ENCODE results near the gene FASTK. TPM values are rescaled to one million over a fixed set of nuclear protein-coding genes. Genes with fewer than 3 reads are reported as not detected.

FASTK gene
- total RNA-seq, 4 donors from 2014 or later = 121 to 241 (median 144) TPM

GRCh38 chr7:151120896-151121295 lies 40.3 kb upstream of the FASTK start:
- in situ Hi-C loops (cut with MboI; ENCODE audit: low pct_ligation_motif_present in 1 of 4, low pct_unique_long_range_greater_than_20kb in 1 of 4, low sequenced_read_pairs in 3 of 4) = loop anchor here in 1 of 4 donors (10.0 kb wide), 1 partner anchor 54 kb away; no protein-coding TSS in a partner anchor
- no peaks in the 10 kb centered on the region for H3K9me3 ChIP-seq
- no peak overlapping the region for H3K27ac ChIP-seq
- H3K4me1 ChIP-seq = peaks cover 3 to 18% (median 16%) of the 10 kb centered on the region in 4 donors
- H3K36me3 ChIP-seq = peaks cover 0 to 15% (median 4%) of the 10 kb centered on the region in 4 donors
- no peak for DNase-seq
- TF ChIP-seq, protein P1, sequence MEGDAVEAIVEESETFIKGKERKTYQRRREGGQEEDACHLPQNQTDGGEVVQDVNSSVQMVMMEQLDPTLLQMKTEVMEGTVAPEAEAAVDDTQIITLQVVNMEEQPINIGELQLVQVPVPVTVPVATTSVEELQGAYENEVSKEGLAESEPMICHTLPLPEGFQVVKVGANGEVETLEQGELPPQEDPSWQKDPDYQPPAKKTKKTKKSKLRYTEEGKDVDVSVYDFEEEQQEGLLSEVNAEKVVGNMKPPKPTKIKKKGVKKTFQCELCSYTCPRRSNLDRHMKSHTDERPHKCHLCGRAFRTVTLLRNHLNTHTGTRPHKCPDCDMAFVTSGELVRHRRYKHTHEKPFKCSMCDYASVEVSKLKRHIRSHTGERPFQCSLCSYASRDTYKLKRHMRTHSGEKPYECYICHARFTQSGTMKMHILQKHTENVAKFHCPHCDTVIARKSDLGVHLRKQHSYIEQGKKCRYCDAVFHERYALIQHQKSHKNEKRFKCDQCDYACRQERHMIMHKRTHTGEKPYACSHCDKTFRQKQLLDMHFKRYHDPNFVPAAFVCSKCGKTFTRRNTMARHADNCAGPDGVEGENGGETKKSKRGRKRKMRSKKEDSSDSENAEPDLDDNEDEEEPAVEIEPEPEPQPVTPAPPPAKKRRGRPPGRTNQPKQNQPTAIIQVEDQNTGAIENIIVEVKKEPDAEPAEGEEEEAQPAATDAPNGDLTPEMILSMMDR (IDR thresholded peaks at IDR 0.05) = no peak
- TF ChIP-seq POLR2AphosphoS5 (IDR thresholded peaks at IDR 0.05) = no peak
- no peak for TF ChIP-seq EP300 (IDR thresholded peaks at IDR 0.05; ENCODE audit: low read depth)
- TF ChIP-seq POLR2A (IDR thresholded peaks at IDR 0.05) = no peak
- no peaks in the 10 kb centered on the region for H3K27me3 ChIP-seq
- H3K4me3 ChIP-seq = no peak overlapping the region
- intact Hi-C loops (cut with DNase I; ENCODE audit: low total_unique reads) = loop anchor here (5.0 to 10.0 kb wide), 2 partner anchors 46 to 184 kb away; partner anchors contain the start of gene GBX1
- 91% methylated on average over 22 of the region's 22 CpGs; no CpG with 5 or more reads in 1 of the 2 donors for WGBS, 2 donors (ENCODE audit: low coverage in 1 of 2)

DNA sequence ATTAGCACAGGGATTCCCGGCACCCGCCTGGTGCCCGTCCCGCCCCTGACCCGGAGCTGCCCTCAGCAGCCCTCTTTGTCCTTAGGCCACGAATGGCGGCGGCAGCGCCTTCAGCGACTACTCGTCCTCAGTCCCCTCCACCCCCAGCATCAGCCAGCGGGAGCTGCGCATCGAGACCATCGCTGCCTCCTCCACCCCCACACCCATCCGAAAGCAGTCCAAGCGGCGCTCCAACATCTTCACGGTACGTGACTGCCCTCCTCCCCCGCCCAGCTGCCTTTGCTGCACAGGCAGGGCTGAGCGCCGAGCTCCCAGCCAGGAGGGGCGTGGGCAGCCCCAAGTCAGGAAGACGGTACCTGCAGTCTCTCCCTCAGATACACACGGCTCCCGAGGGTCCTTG lies 39.3 kb upstream of the FASTK start:
- Histone ChIP-seq H3K27ac (no peak overlapping the region), H3K4me1 (peaks cover 7 to 13% (median 11%) of the 10 kb centered on the region in 4 donors), H3K9me3 (no peaks in the 10 kb centered on the region), H3K4me3 (no peak overlapping the region), H3K27me3 (no peaks in the 10 kb centered on the region), H3K36me3 (peaks cover 0 to 15% (median 4%) of the 10 kb centered on the region in 4 donors)
- WGBS, 2 donors (ENCODE audit: low coverage in 1 of 2) = 91% methylated on average over 27 of the region's 27 CpGs; no CpG with 5 or more reads in 1 of the 2 donors
- no peak for DNase-seq
- TF ChIP-seq, protein P1 (IDR thresholded peaks at IDR 0.05) = no peak
- TF ChIP-seq POLR2A (IDR thresholded peaks at IDR 0.05) = no peak
- intact Hi-C loops (cut with DNase I; ENCODE audit: low total_unique reads) (loop anchor here (5.0 to 10.0 kb wide), 2 partner anchors 47 to 185 kb away; partner anchors contain the start of gene GBX1), in situ Hi-C loops (cut with MboI; ENCODE audit: low pct_ligation_motif_present in 1 of 4, low pct_unique_long_range_greater_than_20kb in 1 of 4, low sequenced_read_pairs in 3 of 4) (loop anchor here in 1 of 4 donors (10.0 kb wide), 1 partner anchor 55 kb away; no protein-coding TSS in a partner anchor)

- no peak for DNase-seq
- Histone ChIP-seq H3K27me3 (no peaks in the 10 kb centered on the region), H3K4me3 (no peak overlapping the region), H3K9me3 (no peaks in the 10 kb centered on the region), H3K27ac (no peak overlapping the region), H3K4me1 (peaks cover 11 to 16% (median 14%) of the 10 kb centered on the region in 4 donors), H3K36me3 (peaks cover 0 to 15% (median 4%) of the 10 kb centered on the region in 4 donors)
- no peak for TF ChIP-seq POLR2AphosphoS5 (IDR thresholded peaks at IDR 0.05)
- in situ Hi-C loops (cut with MboI; ENCODE audit: low pct_ligation_motif_present in 1 of 4, low pct_unique_long_range_greater_than_20kb in 1 of 4, low sequenced_read_pairs in 3 of 4) = no loop called here
- 92% methylated on average over 13 of the region's 13 CpGs; no CpG with 5 or more reads in 1 of the 2 donors for WGBS, 2 donors (ENCODE audit: low coverage in 1 of 2)
- intact Hi-C loops (cut with DNase I; ENCODE audit: low total_unique reads) = no loop called here
Observed at GRCh38 chr7:151119055-151119415, 38.4 kb upstream of the FASTK start.

DNA sequence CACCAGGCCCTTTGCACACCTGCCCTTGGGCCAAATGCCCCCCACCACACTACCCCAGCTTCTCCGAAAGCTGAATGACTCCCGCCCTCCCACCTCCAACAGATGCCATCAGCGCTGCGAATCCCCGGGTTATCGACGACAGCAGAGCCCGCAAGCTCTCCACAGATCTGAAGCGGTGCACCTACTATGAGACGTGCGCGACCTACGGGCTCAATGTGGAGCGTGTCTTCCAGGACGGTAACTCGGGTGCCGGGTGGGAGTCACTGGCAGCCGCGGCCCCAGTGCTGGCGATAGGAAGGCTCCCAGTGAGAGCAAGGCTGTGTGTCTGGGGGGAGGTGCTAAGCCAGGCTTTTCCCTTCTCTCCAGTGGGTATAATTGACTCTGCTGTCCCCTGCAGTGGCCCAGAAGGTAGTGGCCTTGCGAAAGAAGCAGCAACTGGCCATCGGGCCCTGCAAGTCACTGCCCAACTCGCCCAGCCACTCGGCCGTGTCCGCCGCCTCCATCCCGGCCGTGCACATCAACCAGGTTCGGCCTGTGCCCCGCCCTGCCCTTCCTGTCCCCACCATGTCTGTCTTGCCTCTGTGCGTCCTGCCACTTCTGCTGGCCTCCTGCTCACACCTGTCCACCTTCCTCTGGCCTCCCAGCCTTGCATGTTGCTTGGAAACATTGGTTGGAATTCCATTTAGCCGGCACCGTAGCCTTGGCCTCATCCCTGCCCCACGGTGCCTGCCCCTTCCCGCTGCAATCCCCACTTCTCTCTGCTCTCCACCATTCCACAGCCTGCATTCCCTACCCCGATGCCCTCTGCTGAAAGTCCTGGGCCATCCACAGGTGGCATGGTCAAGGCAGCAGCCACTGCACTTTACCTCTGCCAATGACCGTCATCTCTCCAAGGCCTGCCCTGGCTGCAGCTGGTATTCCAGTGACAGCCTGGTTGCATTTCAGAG lies 37.8 kb upstream of the FASTK start:
- H3K4me3 ChIP-seq = no peak overlapping the region
- 89 to 96% methylated on average over 5 to 38 of the region's 38 CpGs for WGBS, 2 donors (ENCODE audit: low coverage in 1 of 2)
- DNase-seq = no peak
- no peak overlapping the region for H3K27ac ChIP-seq
- intact Hi-C loops (cut with DNase I; ENCODE audit: low total_unique reads) = no loop called here
- H3K27me3 ChIP-seq = no peaks in the 10 kb centered on the region
- H3K9me3 ChIP-seq = no peaks in the 10 kb centered on the region
- H3K4me1 ChIP-seq = peaks cover 15 to 22% (median 21%) of the 10 kb centered on the region in 4 donors
- TF ChIP-seq POLR2A (IDR thresholded peaks at IDR 0.05) (no peak), EP300 (IDR thresholded peaks at IDR 0.05; ENCODE audit: low read depth) (no peak), POLR2AphosphoS5 (IDR thresholded peaks at IDR 0.05) (no peak)
- TF ChIP-seq, protein P1 (IDR thresholded peaks at IDR 0.05) = no peak
- in situ Hi-C loops (cut with MboI; ENCODE audit: low pct_ligation_motif_present in 1 of 4, low pct_unique_long_range_greater_than_20kb in 1 of 4, low sequenced_read_pairs in 3 of 4) = no loop called here
- H3K36me3 ChIP-seq = peaks cover 0 to 15% (median 4%) of the 10 kb centered on the region in 4 donors
